GM19035 (cell line): ENCODE results near the gene AKIRIN2.

ENCODE experiments used
- ATAC-seq: cut with Tn5 transposase; IDR thresholded peaks from one replicate; pipeline ENCODE4 v1.9.1; 2021; ENCODE audit not compliant: unreplicated experiment

The AKIRIN2 gene

DNA sequence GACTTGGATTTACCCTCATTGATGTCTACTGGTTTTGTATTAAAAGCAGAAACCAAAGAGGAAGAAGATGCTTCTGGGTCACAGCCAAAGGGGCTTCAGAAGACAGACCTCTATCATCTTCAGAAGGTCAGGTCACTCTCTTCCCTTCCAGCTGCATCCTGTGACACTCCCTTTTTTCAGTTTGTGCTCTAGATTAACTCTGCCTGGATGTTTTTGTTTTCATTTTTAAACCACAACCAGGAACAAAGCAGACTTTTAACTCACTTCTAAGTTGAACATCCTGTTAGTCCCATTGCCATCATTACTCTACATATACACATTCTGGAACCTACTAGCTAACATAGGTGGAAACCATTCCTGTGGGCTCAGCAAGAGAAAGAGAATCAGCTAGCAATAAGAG is 45.2 kb downstream of the AKIRIN2 start:
- peak; percentile 60 for ATAC-seq

DNA sequence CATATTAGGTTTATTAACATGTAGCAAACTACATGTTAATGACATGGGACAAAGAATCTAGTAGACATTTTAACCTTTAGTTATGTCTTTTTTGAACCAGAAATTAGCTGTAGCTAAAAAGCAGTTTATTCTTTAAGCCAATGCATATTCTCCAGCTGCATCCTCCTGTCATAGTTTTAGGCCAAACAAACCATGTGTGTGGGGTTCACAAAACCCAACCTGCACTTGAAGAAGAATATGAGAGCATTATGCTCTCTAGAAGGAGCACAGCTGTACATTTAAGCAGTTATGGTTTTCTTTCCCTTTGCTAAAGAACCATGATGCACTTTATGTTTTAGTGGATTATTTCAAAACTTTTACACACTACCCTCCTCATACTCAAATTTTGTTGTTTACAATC is 46.2 kb downstream of the AKIRIN2 start:
- ATAC-seq = no peak

DNA sequence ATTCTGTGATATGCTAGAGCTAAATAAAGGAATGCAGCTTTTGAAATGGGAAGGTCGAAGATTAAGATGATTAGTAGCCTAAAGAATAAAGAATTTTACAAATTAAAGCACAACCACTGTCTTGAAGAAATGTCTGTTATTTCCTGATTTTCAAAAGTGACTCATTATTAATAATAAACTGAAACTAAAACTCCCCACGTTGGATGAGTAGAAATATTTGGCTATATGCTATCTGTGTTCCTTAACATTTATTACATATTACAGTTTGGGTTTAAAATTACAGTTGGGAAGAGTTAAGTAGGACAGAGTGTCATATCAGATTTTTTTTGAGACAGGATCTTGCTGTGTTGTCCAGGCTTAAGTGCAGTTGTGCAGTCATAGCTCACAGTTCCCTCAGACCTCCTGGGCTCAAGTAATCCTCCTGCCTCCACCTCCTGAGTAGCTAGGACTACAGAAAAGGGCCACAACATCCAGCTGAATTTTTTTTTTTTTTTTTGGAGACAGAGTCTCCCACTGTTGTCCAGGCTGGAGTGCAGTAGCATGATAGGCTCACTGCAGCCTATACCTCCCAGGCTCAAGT is 47.1 kb downstream of the AKIRIN2 start:
- no peak for ATAC-seq

DNA sequence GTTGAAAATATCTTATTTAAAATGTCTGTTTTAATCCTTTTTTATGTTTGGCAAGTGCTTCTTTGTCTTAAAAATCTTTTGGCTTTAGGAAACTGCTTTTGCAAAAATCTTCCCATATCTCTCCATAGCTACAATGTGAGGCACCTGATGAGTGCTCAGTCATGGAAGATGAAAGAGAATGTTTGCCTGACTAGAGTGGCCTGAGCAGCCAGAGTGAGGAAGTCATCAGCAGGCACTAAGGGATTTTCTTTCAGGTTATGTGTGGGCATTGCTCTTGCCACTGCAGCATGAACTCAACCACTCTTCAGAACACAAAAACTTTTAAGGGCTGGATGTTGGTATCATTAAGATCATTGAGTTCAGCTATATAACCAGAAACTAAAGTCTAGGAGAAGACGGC is 47.9 kb downstream of the AKIRIN2 start:
- no peak for ATAC-seq

DNA sequence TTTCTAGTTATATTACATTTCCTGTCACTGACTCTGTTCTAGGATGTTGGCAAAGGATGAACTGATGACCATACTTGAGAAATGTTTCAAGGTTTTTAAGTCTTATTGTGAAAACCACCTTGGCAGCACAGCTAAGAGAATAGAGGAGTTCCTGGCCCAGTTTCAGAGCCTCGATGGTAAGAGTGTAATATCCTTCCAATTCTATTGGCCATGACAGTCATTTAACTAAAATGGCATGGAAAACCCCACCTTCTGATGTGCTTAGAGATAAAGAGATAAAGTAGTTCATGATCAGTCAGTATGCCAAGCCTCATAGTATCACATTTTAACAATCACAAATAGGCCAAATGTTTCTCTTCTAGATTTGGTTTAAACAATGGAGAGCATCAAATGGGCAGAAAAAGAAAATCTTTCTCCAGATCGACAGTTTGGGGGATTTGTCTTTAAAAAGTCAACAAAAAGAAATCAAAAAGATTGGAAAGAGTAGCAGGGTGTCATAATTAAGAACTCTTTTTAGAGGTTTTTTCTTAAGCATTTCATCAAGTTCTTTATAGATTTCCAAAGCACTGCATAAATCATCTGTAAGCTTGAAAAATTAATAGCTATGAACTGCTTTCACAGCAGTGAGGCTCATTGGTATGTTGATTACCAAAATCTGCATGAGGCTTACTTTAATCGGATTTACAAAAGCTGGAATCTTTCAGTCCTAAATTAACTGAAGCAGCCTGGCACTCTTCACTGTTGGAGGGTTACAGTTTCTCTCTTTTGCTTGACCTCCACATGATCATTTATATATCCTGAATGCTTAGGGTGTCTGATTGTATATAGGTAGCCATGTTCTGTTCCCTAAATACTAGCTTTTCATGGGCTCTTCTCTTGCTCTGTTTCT is 48.7 kb downstream of the AKIRIN2 start:
- ATAC-seq = no peak

DNA sequence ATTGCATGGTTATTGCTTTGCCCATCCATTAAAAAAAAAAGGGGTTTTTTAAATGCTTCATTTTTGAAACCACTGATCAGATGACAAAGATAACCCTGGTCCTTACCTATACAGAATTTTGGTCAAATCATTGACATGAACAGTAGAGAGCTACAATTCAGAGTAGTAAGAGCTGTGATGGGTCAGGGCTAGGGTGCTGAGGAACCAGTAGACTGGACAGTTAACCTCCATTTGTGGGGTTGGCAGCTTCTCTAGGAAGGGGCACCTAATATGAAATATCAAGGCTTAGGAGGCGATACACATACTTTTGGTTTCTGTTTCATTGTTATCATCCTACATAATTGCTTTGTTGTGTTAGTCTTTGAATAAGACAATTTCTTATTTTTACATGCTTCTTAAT is 57.0 kb downstream of the AKIRIN2 start:
- no peak for ATAC-seq

DNA sequence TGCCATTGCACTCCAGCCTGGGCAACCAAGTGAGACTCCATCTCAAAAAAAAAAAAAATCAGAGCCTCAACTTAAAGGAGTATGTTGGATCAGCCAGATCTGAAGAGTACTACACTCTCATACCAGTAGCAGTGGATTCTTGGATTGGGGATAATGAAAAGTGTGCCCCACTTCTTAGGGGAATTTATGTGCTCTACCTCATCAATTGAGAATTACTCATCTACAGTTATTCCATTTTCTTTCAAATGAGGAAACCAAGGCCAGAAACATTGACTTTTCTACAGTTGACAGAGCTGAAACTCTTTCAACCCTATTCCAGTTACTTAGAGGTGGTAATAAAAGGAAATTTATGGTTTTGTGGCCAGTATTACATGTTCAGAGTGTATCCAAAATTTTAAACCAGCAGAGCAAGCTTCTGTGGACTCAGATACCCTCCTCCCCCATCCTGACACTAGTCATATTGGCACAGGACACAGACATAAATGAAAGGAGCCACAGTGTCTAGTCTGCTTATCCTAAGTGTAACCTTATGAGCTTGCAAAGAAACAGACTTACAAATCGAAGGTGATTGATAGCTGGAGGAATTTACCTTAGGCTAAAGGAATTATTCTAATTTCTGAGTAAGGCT is 60.9 kb downstream of the AKIRIN2 start:
- ATAC-seq = no peak

DNA sequence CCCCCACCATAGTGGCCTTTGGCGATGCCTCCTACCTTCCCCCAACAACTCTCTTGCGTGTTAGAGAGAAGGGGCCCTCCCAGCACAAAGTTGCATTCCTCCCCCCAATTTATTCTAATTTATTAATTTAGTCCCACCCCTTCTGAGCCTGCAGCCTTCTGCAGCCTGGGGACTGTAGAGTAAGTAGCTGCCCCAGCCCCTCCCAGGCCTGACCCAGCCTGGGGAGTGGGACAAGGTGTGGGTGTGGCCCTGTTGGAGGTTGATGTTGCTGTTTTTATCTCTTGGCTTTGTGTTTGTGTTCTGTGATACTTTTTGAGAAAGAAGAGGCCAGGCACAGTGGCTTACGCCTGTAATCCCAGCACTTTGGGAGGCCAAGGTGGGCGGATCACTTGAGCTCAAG is 62.7 kb downstream of the AKIRIN2 start:
- no peak for ATAC-seq

DNA sequence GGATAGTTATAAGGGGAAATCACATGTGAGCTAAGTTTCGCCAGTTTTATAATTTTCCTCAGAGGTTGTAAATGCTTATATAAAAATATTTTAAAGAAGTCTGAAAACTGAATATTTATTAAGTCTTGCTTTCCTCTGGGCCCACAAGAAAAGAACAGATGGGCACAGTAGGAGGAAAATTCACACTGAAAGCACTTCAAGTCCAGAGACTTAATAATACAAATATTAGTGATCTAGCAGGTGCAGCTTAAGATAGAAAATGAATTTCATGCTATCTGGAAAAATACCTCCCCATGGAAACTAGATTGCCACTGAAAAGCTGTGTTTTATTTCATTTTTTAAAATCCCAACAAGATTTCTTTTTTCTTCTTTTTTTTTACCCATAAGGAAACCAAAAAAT is 64.9 kb downstream of the AKIRIN2 start:
- ATAC-seq = no peak

DNA sequence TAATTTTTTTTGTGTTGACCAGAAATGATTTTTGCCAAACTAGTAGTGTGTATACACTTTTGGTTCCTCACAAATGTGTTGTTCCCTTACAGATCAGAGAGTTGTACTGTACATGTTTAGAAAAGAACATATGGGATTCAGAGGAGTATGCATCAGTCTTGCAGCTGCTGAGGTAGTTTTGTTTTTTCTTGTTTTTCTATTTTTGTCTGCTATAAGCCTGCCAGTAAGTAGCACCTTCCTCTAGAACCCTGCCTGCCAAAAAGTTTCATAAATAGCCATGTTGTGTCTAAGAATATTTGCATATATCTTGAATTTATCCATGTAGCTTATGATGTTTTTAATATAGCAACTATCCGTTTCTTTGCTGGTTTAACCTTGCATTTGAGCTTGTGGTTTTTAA is 65.7 kb downstream of the AKIRIN2 start:
- no peak for ATAC-seq

DNA sequence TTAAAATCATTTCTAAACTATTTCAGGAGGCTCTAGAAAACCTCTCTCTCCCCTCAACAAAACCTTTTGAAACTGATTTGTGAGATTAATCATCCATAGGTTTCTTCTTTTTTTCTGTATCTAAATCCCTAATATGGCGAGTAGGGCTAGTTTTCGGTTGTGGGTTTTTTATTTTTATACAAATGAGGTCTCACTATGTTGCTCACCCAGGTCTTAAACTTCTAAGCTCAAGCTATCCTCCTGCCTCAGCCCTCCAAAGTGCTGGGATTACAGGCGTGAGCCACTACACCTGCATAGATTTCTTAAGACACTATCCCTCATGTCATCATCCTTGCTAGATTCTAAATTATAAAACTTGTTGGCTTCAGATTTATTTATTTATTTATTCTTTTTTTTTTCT is 68.2 kb downstream of the AKIRIN2 start:
- ATAC-seq = no peak

DNA sequence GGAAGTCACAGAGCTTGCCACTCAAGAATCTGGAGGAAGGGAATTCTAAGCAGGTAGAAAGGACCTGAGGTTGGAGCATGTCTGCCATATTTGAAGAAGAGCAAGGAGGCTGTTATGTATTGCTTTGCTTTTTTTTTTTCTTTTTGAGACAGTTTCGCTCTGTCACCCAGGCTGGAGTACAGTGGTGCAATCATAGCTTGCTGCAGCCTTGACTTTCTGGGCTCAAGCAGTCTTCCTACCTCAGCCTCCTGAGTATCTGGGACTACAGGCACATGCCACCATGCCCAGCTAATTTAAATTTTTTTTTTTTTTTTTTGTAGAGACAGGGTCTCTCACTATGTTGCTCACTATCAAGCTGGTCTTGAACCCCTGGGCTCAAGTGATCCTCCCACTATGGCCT is 71.3 kb downstream of the AKIRIN2 start:
- ATAC-seq = no peak

DNA sequence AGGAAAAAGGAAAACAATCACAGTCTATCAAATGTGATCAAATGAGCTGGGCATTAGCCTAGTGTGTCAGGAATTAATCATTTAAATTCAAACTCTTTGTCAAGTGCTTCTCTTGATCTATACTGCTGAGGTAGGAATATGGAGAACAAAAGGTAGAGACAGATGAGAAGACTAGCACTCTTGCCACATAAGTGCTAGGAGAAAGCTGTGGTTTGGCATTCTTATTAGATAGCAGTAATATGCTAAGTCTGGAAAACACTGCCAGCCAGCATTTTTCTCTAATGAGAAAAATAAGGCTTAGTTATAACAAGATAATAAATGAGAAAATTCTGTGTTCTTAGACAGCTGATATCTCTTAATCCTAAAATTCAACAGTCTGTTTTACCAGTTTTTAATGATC is 73.2 kb downstream of the AKIRIN2 start:
- no peak for ATAC-seq

DNA sequence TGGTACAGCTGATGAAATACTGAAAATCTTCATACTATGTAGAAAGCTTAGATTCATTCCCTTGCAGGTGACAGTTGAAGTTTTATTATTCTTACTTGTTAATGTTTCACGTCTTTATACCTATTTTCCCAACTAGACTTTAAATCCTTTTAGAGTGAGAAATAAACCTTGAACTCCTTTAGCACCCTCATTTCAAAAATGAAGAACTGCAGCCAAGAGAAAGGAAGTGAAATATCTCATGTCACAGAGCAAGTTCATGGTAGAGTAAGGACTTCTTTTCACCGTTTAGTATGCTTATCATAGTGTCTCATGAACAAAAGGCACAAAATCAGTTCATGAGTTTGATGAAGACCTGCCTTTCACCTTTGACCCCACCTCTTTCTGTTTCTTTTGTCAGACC is 73.6 kb downstream of the AKIRIN2 start:
- no peak for ATAC-seq
